Measurements from ENCODE around the gene CHAMP1.
A peak's percentile ranks its signal among the peaks of the same experiment; 100 is the strongest.
"Not testable (repeated sequence)": the region's sequence is repeated elsewhere in the genome, so short reads cannot be mapped to it uniquely, and the experiment has no call there.

The CHAMP1 gene

GRCh38 chr13:114334305-114335053 is 20.2 kb downstream of the CHAMP1 start:
- no peak for DNase-seq

- not testable (repeated sequence) for DNase-seq
Measured at GRCh38 chr13:114336457-114336856, 22.2 kb downstream of the CHAMP1 start.

GRCh38 chr13:114338959-114339358 is 24.7 kb downstream of the CHAMP1 start:
- no peak for DNase-seq

GRCh38 chr13:114339857-114340534 is 25.7 kb downstream of the CHAMP1 start:
- DNase-seq: peak in 4 of 51 donors; percentile 8 to 11 (median 8)

GRCh38 chr13:114341003-114341777 is 26.9 kb downstream of the CHAMP1 start:
- DNase-seq: no peak

- DNase-seq: not testable (repeated sequence)
Measured at GRCh38 chr13:114347256-114347655, 33.0 kb downstream of the CHAMP1 start.

- DNase-seq: not testable (repeated sequence)
Measured at GRCh38 chr13:114352763-114353162, 38.5 kb downstream of the CHAMP1 start.

- not testable (repeated sequence) for DNase-seq
Measured at GRCh38 chr13:114353382-114353781, 39.1 kb downstream of the CHAMP1 start.

Measured in hypothalamus (tissue), 51 donors.